SU-DHL-6 (cell line): ENCODE measurements around the gene KCNG4.

Experiments
- EZH2phosphoT487 ChIP-seq: fragments of 200-600 bp; sonication (generic), shearing (Covaris generic); conservative IDR thresholded peaks from 2 replicates; pipeline ENCODE4 v1.6.1; 2018; ENCODE audit warnings: mild to moderate bottlenecking, antibody characterized with exemption, low read length, moderate library complexity, mixed read lengths
- TF ChIP-seq, protein P1 (sequence below): fragments of 200-600 bp; sonication (generic); IDR thresholded peaks from one replicate; pipeline ENCODE4 v1.5.1; 2017; ENCODE audit warnings: antibody characterized with exemption, mild to moderate bottlenecking, low read length, moderate library complexity; ENCODE audit not compliant: insufficient read depth, poor library complexity, severe bottlenecking

DNA sequence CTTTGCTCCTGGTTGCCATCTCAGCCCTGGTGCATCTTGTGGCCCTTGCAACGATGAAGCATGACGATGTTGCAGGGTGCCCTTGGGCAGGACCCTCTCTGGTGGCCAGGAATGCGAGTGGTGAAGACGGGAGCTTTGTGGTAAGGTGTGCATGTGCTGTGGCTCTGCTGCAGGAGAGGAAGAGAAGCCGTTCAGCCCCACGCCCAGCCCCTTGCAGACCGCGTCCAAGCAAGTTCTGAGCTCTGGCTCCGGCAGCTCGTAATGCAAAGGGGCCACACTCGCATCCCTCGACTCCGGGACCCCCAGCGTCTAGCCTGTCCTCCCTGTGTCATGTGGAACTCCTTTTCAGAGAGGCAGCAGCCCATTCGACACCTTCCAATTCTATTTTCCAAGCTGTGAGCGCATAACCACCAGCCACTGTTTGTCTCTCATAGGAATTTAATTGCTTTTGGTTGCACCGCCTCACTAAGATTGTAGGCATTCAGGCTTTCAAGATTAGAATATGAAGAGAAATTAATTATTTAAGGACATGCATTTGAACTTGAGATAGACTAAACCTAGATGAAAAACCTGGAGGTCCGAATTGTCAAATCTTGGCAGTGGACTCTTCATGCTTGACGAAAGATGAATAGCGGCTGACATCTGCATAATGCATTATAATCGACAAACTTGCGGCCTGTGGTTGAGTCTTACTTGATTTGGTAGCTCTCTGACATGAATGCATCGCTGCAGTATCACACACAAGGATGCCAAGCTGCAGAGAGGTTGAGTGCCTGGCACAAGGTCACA, 21.1 kb upstream of the KCNG4 start:
- TF ChIP-seq, protein P1, sequence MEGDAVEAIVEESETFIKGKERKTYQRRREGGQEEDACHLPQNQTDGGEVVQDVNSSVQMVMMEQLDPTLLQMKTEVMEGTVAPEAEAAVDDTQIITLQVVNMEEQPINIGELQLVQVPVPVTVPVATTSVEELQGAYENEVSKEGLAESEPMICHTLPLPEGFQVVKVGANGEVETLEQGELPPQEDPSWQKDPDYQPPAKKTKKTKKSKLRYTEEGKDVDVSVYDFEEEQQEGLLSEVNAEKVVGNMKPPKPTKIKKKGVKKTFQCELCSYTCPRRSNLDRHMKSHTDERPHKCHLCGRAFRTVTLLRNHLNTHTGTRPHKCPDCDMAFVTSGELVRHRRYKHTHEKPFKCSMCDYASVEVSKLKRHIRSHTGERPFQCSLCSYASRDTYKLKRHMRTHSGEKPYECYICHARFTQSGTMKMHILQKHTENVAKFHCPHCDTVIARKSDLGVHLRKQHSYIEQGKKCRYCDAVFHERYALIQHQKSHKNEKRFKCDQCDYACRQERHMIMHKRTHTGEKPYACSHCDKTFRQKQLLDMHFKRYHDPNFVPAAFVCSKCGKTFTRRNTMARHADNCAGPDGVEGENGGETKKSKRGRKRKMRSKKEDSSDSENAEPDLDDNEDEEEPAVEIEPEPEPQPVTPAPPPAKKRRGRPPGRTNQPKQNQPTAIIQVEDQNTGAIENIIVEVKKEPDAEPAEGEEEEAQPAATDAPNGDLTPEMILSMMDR: no peak
- no peak for TF ChIP-seq EZH2phosphoT487
